Femur (tissue), 1 donor: ENCODE results near the gene SMAD7.

Experiments used
- DNase-seq: peaks from one replicate; pipeline ENCODE4 v3.0.0-alpha.2; 2017

SMAD7 gene

GRCh38 chr18:48893061-48893607, 57.6 kb downstream of the SMAD7 start:
- no peak for DNase-seq

- peak; percentile 13 for DNase-seq
Observed at GRCh38 chr18:48892146-48892855, 58.5 kb downstream of the SMAD7 start.

DNA sequence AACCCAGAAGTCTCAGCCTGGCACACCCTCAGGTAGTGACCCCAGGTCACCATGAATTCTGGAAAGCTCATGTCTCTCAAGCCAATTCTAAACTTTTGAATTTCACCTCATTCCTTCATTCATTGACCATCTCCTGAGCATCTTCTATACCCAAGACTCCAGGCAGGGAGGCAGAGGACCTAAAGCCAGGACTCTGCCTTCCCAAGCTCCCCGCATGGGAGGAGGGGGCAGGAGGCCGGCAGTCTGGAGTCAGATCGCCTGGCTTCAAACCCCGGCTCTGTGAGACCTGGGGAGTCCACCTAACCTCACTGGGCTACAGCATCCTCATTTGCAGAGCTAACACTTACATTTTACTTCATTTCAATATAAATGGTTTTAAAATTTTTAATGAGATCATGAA, 59.0 kb downstream of the SMAD7 start:
- no peak for DNase-seq

DNA sequence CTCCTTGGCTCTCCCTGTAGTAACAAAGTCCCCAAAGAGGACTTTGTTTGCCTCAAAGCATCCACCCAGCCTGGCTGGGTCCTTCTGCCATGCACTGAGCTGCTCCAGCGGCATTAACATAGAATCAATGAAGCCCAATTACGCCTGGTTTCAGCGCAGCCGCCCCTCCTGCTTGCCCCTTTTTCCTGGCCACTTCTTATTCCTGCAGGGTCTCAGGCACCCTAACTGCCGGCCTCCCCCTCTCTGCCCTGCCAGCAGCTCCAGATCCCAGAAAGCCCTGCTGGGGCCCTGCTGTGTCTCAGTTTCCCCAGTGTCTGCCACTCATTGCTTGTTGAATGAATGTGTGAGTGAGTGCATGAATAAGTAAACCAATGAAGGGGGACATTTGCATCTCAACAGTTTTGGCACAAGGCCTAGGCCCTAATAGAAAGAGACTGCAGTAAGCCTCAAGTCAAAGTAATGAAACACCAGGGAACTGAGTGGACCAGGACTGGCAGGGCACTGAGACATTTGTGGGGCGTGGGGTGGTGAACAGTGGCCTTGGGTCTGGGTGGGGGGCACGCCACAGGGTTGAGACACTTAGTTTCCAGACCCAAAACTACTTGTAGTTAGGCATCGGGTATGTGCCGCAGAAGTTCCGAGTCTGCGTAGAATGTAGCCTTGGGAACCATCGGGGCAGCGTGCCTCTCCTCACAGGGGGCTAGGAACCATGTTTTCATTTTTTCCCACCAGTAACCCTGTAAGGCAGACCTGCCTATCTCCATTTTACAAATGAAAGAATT, 60.6 kb downstream of the SMAD7 start:
- peak; percentile 15 for DNase-seq

DNA sequence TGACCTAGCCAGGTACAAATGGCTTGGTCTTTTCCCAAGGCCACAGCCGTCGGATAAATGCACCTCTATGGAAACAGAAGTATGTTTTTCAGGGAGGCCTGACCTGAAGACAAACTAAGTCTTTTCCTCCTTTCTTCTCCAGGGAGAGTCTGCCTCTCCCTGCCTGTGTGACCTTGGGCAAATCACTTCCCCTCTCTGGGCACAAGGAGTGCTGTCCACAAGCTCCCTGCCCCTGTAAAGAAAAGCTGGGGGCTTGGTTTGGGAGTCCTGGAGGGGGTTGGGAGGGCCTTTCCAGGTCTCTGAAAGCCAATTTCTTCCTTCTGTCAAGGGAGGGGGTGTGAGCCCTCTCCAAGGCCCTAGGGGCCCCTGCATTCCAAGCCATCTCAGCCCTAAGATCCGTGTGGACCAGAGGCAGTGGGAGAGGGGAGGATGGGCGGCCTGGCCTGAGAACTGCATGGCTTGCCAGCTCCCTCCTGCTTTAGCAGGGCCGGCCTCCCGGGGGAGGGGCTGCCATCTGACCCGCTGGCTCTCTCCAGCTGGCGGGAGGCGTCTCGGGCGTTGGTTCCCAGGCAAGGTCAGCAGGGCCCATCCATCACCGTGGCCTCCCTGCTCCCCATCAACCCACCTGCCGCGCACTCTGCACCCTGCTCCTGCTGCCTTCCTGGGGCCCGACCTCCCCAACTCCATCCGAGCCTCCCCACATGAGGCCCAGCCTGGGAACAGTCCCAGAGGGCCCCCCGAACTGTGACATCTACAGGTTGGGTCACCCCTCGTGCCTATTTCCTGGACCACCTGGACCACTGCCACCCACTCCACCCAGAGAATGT, 61.4 kb downstream of the SMAD7 start:
- peak; percentile 70 for DNase-seq

- DNase-seq, result no peak
Observed at GRCh38 chr18:48888773-48889080, 62.0 kb downstream of the SMAD7 start.

DNA sequence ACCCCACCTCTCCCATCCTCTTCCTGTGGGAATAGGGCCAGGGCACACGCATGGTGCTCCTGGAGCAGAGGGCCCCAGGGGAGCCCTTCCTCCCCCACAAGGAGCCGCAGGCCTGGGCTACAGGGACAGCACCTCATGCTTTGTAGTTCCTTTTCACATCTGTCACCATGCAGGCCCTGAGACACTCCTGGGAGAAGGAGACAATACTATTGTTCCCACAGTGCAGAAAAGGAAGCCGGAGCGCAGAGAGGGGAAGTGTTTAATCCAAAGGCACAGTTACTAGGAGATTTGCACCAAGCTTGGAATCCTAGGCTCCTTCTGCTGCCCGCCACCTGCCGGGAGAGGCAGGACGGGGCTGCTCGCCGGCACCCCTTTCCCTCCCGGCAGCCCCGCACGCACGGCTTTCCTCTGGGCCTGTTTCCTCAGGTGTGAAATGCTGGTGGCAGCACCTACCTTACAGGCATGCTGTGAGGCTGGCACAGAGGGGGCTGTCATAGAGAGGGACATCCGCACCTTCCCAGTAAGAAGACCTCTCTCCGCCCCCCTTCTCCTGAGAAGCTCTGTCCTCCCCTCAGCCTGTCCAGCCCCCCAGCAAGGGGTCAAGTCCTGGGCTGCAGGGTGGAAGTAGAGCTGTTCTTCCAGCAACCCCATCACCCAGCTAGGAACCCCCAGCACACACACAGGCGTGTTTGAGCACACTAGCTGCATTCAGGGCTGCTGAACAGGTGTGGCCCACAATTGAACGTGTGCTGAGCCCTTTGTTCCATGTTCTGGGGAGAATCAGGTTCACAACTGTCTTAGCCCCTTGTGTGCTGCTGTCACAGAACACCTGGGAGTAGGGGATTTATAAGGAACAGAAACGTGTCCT, 62.6 kb downstream of the SMAD7 start:
- no peak for DNase-seq

DNA sequence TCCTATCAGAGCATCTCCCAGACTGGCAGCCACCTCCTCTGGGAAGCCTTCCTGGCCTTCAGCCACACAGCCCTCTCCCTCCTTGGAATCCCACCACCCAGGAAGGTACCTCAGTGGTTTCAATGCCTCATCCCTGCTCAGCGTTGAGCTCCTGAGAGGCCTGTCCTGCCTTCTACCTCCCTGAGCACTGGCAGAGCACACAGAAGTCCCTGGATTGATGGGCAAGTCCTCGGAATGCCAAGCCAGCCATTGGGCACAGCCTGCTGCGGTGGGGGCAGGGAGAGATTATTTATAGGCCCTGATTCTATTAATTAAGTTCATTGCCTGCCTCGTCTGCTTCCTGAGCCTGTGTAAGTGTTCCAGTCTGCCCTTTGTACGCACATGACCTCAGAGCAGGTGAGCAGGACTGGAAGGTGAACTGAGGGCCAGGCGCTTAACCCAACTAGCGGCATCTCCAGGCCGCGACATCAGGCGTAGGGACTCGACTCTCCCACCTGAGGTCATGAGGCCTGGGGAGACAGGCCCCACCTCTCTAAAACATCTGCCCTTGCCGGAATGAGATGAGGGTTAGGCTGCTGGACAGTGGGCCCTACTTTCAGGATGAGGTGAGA, 63.4 kb downstream of the SMAD7 start:
- DNase-seq, result no peak

GRCh38 chr18:48886520-48887293, 64.1 kb downstream of the SMAD7 start:
- DNase-seq, result no peak

DNA sequence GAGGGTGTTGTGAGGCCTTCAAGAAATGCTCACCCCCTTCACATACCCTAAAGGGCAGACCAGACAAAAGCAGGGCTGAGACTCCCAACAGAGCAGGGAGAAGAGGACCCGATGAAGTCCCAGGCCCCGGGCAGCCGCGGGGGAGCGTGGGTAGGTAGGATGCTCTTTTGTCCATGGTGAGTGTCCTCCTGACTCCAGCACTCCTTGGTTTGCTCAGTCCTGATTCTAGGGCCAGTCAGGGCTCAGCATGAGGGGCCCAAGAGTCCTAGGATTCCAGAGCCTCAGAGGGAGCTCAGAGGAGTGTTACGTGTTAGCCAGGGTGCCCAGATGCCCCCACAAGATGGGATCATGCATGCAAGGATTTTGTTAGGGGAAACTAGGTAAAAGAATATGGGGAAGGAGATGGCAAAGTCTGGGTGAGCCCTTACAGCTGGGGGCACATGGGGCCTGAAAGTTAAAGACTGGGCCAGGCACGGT, 64.8 kb downstream of the SMAD7 start:
- DNase-seq, result no peak

- peak; percentile 12 for DNase-seq
Observed at GRCh38 chr18:48885266-48885923, 65.4 kb downstream of the SMAD7 start.

DNA sequence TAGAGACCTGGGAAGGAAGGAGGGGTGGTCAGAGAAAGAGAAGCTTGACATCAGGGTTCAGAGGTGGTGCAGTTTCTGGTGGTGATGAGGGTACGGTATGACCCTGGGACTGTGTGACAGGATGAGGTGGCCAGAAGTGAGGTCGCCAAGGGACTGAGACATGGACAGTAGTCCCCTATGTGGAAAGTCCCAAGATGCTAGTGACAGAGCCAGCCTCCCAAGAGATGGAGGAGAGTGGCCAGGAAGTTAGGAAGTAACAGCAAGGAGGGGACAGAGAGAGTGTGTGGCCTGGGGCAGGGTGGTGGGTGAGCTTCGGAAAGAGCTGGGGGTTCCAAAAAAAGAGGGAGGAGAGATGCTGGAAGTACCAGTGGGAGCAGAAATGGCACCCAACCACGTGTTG, 66.0 kb downstream of the SMAD7 start:
- no peak for DNase-seq

DNA sequence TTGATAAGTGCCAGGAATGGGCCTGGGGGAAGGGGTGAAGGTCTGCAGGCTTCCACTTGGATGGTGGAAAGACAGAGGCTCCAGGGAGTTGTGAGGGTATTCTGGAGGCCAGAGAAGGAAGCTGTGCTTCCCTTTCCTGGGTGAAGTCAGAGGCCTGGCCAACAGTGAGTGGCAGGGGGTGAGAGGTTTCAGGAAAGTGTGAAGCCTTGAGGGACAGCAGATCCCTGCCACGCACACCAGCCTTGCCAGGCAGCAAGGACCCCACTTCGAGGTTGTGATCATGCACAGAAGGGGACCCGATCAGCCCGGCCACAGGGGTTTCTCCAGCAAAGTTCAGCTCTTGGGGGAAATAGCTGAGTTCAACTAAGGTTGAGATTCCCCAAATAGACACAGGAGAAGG, 66.5 kb downstream of the SMAD7 start:
- no peak for DNase-seq

DNA sequence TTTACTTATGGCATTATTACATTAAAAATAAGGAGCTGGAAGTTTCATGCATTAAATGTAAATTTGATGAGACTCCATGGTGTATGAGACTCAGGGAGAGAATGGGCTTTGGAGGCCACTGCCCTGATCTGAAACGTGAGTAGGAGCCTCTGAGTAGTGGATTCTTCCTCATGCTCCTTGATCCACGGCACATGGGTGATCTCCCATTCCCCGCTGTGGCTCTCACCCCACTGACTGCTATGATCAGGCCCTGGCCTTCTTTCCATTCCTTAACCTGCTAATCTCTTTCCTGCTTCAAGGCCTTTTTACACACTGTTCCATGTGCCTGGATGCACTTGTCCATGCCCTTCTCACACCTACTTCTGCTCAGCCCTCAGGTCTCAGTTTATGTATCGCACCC, 68.4 kb downstream of the SMAD7 start:
- DNase-seq, result no peak

GRCh38 chr18:48880931-48881330, 69.8 kb downstream of the SMAD7 start:
- DNase-seq, result no peak

- peak; percentile 10 for DNase-seq
Observed at GRCh38 chr18:48879008-48879431, 71.7 kb downstream of the SMAD7 start.

DNA sequence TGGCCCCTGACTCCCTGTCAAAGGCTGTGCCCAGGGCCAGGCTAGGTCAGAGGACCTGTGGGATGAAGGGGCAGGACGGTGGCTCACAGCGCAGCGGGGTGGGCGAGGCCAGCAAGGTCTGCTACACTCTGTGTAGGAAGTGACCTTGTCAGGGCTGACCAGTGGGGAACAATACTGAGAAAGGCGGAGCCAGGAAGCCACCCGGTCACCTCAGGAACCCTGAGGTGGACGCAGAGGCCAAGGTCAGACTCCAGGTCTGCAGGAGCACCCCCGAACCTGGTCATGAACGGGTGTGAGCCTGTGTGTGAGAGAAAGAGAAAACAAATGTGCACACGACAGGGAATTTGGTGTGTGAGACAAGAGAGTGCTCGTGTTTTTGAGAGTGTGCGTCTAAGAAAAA, 72.3 kb downstream of the SMAD7 start:
- peak; percentile 17 for DNase-seq

GRCh38 chr18:48877941-48878340, 72.8 kb downstream of the SMAD7 start:
- peak; percentile 14 for DNase-seq

GRCh38 chr18:48876590-48876989, 74.2 kb downstream of the SMAD7 start:
- DNase-seq, result no peak

DNA sequence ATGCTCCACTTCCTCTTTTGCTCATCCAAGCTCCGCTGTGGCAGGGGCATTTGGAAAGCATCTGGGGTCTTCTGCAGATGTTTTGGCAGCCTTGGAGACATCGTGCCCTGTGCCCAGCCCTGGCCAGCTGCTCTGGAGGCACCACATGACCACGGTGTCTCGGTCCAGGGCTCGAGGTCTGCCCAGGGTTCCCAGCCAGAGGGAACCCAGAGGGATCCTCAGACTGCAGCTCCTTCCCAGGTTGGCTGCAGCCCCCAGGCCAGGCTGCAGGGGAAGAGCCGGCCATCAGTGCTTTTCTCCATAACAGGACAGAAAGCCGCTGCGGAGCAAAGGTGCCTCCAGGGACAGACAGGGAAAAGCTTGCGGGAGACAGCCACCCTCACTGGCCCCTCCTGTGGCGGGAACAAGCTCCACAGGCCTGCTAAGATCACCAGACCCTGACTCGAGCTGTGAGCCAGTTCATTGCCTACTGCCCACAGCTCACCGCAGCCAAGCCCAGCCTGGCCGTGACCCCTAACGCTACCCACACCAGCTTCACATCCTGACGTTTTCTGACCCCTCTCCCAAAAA, 74.7 kb downstream of the SMAD7 start:
- peak; percentile 30 for DNase-seq
